ENCODE results near the gene MCL1. TPM values are rescaled to one million over a fixed set of nuclear protein-coding genes. Genes with fewer than 3 reads are reported as not detected.

MCL1 gene
- total and polyA plus RNA-seq, 2 experiments from 2014 or later: 55.3 to 244 TPM

DNA sequence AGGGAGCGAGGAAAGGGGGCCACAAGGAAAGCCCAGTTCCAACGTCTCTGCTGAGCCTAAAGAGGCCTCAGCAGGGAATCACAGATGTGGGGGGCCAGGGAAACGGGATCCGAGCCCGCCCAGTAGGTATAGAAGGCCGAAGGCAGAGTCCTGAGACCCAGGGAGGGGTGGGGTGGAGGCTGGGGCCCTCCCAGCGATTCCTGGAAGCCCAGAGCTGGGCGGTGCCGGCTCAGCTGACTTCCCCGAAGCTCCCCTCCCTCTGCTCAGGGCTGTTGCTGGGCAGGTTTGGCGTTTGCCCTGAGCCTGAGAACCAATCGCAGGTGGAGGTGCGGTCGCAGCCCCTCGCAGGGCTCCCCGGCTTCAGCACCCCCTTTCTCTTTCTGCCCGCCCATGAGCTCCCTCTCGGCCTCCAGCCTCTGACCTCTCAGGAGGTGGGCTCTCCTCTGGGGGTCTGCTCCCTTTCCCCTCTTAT lies 17.4 kb downstream of the MCL1 start:
- Histone ChIP-seq H3K9me2 (ENCODE audit: insufficient read depth) (no peaks in the 10 kb centered on the region), H4K20me1 (replicated peaks; ENCODE audit: insufficient read depth) (no peaks in the 10 kb centered on the region), H3K79me2 (replicated peaks; ENCODE audit: insufficient read depth) (peaks cover 32% of the 10 kb centered on the region), H3K36me3 (ENCODE audit: insufficient read depth) (no peaks in the 10 kb centered on the region), H3K27me3 (ENCODE audit: insufficient read depth) (no peaks in the 10 kb centered on the region), H3K4me1 (ENCODE audit: insufficient read depth) (peaks cover 36% of the 10 kb centered on the region), H3K4me3 (peak overlapping the region; percentile 79), H3F3A (replicated peaks; ENCODE audit: low read depth) (peaks cover 5% of the 10 kb centered on the region), H3K27ac (ENCODE audit: low read depth) (peak overlapping the region; percentile 100), H3K4me2 (peak overlapping the region; percentile 97), H2AFZ (no peak overlapping the region)
- TF ChIP-seq POLR2AphosphoS5 (IDR thresholded peaks at IDR 0.05; ENCODE audit: low read depth): peak; percentile 43; the same call in 1 of the 2 replicates
- no peak for TF ChIP-seq JUNB (IDR thresholded peaks at IDR 0.05; ENCODE audit: unreplicated experiment)
- TF ChIP-seq ETS1 (IDR thresholded peaks at IDR 0.05): no peak
- TF ChIP-seq CREB1 (CRISPR knock-in tag; IDR thresholded peaks at IDR 0.05; ENCODE audit: low read depth): no peak
- no peak for TF ChIP-seq EZH2 (IDR thresholded peaks at IDR 0.05; ENCODE audit: low read depth, unreplicated experiment)
- TF ChIP-seq, protein P1, sequence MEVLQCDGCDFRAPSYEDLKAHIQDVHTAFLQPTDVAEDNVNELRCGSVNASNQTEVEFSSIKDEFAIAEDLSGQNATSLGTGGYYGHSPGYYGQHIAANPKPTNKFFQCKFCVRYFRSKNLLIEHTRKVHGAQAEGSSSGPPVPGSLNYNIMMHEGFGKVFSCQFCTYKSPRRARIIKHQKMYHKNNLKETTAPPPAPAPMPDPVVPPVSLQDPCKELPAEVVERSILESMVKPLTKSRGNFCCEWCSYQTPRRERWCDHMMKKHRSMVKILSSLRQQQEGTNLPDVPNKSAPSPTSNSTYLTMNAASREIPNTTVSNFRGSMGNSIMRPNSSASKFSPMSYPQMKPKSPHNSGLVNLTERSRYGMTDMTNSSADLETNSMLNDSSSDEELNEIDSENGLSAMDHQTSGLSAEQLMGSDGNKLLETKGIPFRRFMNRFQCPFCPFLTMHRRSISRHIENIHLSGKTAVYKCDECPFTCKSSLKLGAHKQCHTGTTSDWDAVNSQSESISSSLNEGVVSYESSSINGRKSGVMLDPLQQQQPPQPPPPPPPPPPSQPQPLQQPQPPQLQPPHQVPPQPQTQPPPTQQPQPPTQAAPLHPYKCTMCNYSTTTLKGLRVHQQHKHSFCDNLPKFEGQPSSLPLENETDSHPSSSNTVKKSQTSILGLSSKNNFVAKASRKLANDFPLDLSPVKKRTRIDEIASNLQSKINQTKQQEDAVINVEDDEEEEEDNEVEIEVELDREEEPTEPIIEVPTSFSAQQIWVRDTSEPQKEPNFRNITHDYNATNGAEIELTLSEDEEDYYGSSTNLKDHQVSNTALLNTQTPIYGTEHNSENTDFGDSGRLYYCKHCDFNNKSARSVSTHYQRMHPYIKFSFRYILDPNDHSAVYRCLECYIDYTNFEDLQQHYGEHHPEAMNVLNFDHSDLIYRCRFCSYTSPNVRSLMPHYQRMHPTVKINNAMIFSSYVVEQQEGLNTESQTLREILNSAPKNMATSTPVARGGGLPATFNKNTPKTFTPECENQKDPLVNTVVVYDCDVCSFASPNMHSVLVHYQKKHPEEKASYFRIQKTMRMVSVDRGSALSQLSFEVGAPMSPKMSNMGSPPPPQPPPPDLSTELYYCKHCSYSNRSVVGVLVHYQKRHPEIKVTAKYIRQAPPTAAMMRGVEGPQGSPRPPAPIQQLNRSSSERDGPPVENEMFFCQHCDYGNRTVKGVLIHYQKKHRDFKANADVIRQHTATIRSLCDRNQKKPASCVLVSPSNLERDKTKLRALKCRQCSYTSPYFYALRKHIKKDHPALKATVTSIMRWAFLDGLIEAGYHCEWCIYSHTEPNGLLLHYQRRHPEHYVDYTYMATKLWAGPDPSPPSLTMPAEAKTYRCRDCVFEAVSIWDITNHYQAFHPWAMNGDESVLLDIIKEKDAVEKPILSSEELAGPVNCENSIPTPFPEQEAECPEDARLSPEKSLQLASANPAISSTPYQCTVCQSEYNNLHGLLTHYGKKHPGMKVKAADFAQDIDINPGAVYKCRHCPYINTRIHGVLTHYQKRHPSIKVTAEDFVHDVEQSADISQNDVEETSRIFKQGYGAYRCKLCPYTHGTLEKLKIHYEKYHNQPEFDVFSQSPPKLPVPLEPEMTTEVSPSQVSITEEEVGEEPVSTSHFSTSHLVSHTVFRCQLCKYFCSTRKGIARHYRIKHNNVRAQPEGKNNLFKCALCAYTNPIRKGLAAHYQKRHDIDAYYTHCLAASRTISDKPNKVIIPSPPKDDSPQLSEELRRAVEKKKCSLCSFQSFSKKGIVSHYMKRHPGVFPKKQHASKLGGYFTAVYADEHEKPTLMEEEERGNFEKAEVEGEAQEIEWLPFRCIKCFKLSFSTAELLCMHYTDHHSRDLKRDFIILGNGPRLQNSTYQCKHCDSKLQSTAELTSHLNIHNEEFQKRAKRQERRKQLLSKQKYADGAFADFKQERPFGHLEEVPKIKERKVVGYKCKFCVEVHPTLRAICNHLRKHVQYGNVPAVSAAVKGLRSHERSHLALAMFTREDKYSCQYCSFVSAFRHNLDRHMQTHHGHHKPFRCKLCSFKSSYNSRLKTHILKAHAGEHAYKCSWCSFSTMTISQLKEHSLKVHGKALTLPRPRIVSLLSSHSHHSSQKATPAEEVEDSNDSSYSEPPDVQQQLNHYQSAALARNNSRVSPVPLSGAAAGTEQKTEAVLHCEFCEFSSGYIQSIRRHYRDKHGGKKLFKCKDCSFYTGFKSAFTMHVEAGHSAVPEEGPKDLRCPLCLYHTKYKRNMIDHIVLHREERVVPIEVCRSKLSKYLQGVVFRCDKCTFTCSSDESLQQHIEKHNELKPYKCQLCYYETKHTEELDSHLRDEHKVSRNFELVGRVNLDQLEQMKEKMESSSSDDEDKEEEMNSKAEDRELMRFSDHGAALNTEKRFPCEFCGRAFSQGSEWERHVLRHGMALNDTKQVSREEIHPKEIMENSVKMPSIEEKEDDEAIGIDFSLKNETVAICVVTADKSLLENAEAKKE (CRISPR knock-in tag; IDR thresholded peaks at IDR 0.05): no peak
- TF ChIP-seq ZNF331 (CRISPR knock-in tag; IDR thresholded peaks at IDR 0.05; ENCODE audit: low read depth): no peak
- no peak for TF ChIP-seq STAT1 (IDR thresholded peaks at IDR 0.05; ENCODE audit: unreplicated experiment)
- H3K4me3 Mint-ChIP-seq: peak overlapping the region; percentile 86
- no peaks in the 10 kb centered on the region for H3K36me3 Mint-ChIP-seq (ENCODE audit: low read depth)
- DNase-seq (ENCODE audit: low spot score): peak; percentile 98
- H3K27me3 Mint-ChIP-seq (ENCODE audit: insufficient read depth, low read depth, poor library complexity): peaks cover 23% of the 10 kb centered on the region
- peaks cover 45% of the 10 kb centered on the region for H3K4me1 Mint-ChIP-seq
- ATAC-seq: peak; percentile 67
- peak overlapping the region; percentile 98 for H3K27ac Mint-ChIP-seq
- no peaks in the 10 kb centered on the region for H3K9me3 Mint-ChIP-seq

Data from GM23338 (cell line).